Astrocyte of the spinal cord (primary cell): ENCODE results near the gene RNF148.
"Not testable (repeated sequence)": the region's sequence is repeated elsewhere in the genome, so short reads cannot be mapped to it uniquely, and the experiment has no call there.

Source experiments
- DNase-seq: peaks from one replicate; pipeline ENCODE4 v3.0.0; 2011; ENCODE audit warnings: low read depth, low spot score
- H3K4me3 ChIP-seq: 2 replicates; pipeline ENCODE4 v1.5.1; 2011; ENCODE audit warnings: low read depth, mild to moderate bottlenecking, low read length, moderate library complexity
- in situ Hi-C: cut with HindIII; loops from 2 replicates; pipeline ENCODE4 v1.10.0; 2017; ENCODE audit warnings: low sequenced_read_pairs
- TF ChIP-seq, protein P1 (sequence below): IDR thresholded peaks from 2 replicates; pipeline ENCODE4 v1.5.1; 2012; ENCODE audit warnings: low read depth, mild to moderate bottlenecking, low read length, inconsistent platforms

RNF148 gene

DNA sequence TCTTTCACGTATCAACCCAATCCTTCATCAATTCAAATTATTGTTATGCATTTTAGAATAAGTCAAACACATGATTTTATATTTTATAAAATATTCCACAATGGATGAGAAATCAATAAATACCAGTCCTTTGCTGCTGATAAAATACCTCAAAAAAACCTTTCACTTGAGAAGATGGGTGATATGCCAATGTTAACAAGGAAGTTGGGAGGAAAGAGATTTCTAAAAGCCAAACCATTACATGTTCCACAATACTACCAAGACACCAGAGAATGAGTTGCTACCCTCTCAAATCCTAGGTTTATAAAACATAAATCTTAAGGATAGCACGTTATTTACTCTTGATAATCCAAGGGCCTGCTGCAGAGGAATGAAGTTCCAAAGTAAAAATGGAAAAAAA is 18.2 kb downstream of the RNF148 start:
- H3K4me3 ChIP-seq: no peak overlapping the region
- in situ Hi-C loops: no loop called here
- TF ChIP-seq, protein P1, sequence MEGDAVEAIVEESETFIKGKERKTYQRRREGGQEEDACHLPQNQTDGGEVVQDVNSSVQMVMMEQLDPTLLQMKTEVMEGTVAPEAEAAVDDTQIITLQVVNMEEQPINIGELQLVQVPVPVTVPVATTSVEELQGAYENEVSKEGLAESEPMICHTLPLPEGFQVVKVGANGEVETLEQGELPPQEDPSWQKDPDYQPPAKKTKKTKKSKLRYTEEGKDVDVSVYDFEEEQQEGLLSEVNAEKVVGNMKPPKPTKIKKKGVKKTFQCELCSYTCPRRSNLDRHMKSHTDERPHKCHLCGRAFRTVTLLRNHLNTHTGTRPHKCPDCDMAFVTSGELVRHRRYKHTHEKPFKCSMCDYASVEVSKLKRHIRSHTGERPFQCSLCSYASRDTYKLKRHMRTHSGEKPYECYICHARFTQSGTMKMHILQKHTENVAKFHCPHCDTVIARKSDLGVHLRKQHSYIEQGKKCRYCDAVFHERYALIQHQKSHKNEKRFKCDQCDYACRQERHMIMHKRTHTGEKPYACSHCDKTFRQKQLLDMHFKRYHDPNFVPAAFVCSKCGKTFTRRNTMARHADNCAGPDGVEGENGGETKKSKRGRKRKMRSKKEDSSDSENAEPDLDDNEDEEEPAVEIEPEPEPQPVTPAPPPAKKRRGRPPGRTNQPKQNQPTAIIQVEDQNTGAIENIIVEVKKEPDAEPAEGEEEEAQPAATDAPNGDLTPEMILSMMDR: no peak
- DNase-seq: no peak

GRCh38 chr7:122682815-122683550 is 19.7 kb downstream of the RNF148 start:
- TF ChIP-seq, protein P1: no peak
- DNase-seq: no peak

GRCh38 chr7:122681186-122681585 is 21.5 kb downstream of the RNF148 start:
- H3K4me3 ChIP-seq, in situ Hi-C loops, DNase-seq: not testable (repeated sequence)

More at GRCh38 chr7:122682815-122683550, 19.7 kb downstream of the RNF148 start:
- H3K4me3 ChIP-seq: no peak overlapping the region
- in situ Hi-C loops: no loop called here

GRCh38 chr7:122679813-122680212 is 22.9 kb downstream of the RNF148 start:
- TF ChIP-seq, protein P1: no peak
- in situ Hi-C loops: no loop called here
- no peak for DNase-seq
- H3K4me3 ChIP-seq: no peak overlapping the region

- in situ Hi-C loops, DNase-seq: not testable (repeated sequence)
These were observed 23.4 kb downstream of the RNF148 start for GRCh38 chr7:122679269-122679709.

GRCh38 chr7:122677149-122677548 is 25.6 kb downstream of the RNF148 start:
- no peak overlapping the region for H3K4me3 ChIP-seq
- in situ Hi-C loops: no loop called here
- no peak for DNase-seq
- TF ChIP-seq, protein P1: no peak

More at GRCh38 chr7:122679269-122679709, 23.4 kb downstream of the RNF148 start:
- H3K4me3 ChIP-seq: not testable (repeated sequence)

DNA sequence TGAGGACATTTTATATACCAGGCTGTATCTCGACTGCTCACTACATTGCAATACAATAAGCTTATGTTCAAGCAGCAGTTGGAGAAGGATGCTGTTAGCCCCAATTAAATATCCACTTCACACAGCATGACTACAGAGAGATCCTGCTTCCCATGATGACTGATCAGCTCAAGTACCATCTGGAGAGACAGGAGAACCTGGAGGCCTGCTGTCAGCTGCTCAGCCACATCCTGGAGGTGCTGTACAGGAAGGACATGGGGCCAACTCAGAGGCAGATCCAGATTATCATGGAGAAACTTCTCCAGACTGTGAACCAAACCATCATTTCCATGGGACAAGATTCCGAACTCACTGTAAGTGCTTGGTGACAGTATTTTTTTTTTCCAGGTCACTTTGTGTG is 26.3 kb downstream of the RNF148 start:
- H3K4me3 ChIP-seq: no peak overlapping the region
- in situ Hi-C loops: no loop called here
- DNase-seq: no peak
- TF ChIP-seq, protein P1: no peak
